Measurements from ENCODE around the gene HNRNPF.

GRCh38 chr10:43430926-43431663 lies 22.1 kb upstream of the HNRNPF start:
- TF ChIP-seq CTCF (IDR thresholded peaks at IDR 0.05; ENCODE audit: control extremely low read depth in 1 of 3, insufficient read depth in 1 of 3, low read depth in 1 of 3, low read length in 3 of 3) (no peak), CHD2 (IDR thresholded peaks at IDR 0.05; ENCODE audit: low read length) (no peak), SP1 (IDR thresholded peaks at IDR 0.05; ENCODE audit: low read depth, low read length) (no peak), TEAD4 (IDR thresholded peaks at IDR 0.05; ENCODE audit: low read depth, low read length) (no peak), EP300 (IDR thresholded peaks at IDR 0.05; ENCODE audit: borderline replicate concordance in 1 of 2, low read depth in 2 of 2, low read length in 2 of 2) (no peak), KDM5A (IDR thresholded peaks at IDR 0.05; ENCODE audit: low read length) (no peak), RBBP5 (IDR thresholded peaks at IDR 0.05; ENCODE audit: borderline replicate concordance, low read depth, low read length) (no peak), POLR2A (IDR thresholded peaks at IDR 0.05; ENCODE audit: control extremely low read depth in 1 of 2, low read depth in 2 of 2, low read length in 2 of 2) (no peak), TBP (IDR thresholded peaks at IDR 0.05; ENCODE audit: low read depth, low read length) (no peak), CHD1 (IDR thresholded peaks at IDR 0.05; ENCODE audit: low read depth, low read length) (no peak), EZH2 (IDR thresholded peaks at IDR 0.05; ENCODE audit: low read depth, low read length, severe bottlenecking) (no peak), KDM1A (IDR thresholded peaks at IDR 0.05; ENCODE audit: borderline replicate concordance, low read length) (no peak)

All from H1 (cell line).